Measurements from ENCODE around the gene CFAP43.

- TF ChIP-seq TAF1 (IDR thresholded peaks at IDR 0.05; ENCODE audit: borderline replicate concordance, insufficient read depth, low read length) = no peak
- no peak for TF ChIP-seq SIN3A (IDR thresholded peaks at IDR 0.05; ENCODE audit: borderline replicate concordance, insufficient read depth, low read length)
Measured at GRCh38 chr10:104279550-104280259, 47.5 kb upstream of the CFAP43 start.

Data from PFSK-1 (cell line).